ENCODE data around the gene GLCE. TPM values are rescaled to one million over a fixed set of nuclear protein-coding genes. Genes with fewer than 3 reads are reported as not detected.

GLCE gene
- polyA plus RNA-seq, 1 experiment: 48.1 TPM

DNA sequence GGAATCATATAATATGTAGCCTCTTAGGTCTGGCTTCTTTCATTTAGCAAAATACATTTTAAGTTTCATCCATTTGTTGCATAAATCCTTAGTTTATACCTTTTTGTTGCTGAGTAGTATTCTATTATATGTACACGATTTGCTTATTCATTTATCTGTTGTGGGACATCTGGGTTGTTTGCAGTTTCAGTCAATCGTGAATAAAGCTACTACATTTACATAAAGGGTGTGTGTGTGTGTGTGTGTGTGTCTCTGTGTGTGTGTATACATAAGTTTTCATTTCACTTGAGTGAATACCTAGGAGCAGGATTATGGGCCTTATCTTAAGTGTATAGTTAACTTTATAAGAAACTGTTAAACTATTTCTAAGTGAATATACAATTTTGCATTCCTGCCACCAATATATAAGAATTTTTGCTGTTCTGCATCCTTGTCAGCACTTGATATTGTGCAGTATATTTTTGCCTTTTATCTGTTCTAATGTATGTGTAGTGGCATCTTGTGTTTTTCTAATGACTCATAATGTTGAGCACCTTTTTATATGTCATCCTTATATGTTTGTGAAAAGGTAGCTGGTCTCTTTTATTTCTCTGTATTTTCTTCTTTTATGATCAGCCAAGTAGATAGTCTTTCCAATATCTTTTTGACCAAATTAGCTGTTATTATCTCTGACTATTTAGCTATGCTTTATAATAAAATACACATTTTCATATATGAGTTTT, 55.0 kb downstream of the GLCE start:
- POLR2A ChIA-PET: no interaction called here
- no peak overlapping the region for H3K27ac ChIP-seq (ENCODE audit: low read depth, low read length)
- no peak for DNase-seq (ENCODE audit: low read depth, low spot score)
- CTCF ChIA-PET: no interaction called here
- no peaks in the 10 kb centered on the region for H3K9me3 ChIP-seq (ENCODE audit: control insufficient read depth, insufficient read depth, low read length)
- no peaks in the 10 kb centered on the region for H3K27me3 ChIP-seq (ENCODE audit: control insufficient read depth, insufficient read depth, low read length)
- H3K4me3 ChIP-seq (ENCODE audit: low read depth, low read length): no peak overlapping the region
- TF ChIP-seq, protein P1, sequence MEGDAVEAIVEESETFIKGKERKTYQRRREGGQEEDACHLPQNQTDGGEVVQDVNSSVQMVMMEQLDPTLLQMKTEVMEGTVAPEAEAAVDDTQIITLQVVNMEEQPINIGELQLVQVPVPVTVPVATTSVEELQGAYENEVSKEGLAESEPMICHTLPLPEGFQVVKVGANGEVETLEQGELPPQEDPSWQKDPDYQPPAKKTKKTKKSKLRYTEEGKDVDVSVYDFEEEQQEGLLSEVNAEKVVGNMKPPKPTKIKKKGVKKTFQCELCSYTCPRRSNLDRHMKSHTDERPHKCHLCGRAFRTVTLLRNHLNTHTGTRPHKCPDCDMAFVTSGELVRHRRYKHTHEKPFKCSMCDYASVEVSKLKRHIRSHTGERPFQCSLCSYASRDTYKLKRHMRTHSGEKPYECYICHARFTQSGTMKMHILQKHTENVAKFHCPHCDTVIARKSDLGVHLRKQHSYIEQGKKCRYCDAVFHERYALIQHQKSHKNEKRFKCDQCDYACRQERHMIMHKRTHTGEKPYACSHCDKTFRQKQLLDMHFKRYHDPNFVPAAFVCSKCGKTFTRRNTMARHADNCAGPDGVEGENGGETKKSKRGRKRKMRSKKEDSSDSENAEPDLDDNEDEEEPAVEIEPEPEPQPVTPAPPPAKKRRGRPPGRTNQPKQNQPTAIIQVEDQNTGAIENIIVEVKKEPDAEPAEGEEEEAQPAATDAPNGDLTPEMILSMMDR (IDR thresholded peaks at IDR 0.05; ENCODE audit: low read depth, low read length): no peak

DNA sequence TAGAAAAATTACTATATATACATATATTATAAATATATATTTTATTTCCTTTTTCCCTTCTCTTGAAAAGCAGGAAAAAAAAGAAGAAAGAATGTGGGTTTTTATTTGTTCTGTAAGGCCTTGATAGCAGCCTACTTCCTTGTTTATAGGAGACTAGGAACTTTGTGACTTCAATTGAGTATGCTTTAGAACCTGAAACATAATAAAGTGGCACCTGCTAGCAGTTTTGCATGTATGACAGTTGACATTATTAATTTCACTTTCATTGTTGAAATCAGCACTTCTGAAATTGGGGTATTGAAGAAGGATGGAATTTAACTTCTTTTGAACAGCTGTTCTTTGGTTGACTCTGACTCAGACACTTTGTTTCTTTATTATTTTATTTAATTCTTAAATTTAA, 56.9 kb downstream of the GLCE start:
- Histone ChIP-seq H3K27me3 (ENCODE audit: control insufficient read depth, insufficient read depth, low read length) (no peaks in the 10 kb centered on the region), H3K27ac (ENCODE audit: low read depth, low read length) (no peak overlapping the region), H3K4me3 (ENCODE audit: low read depth, low read length) (no peak overlapping the region), H3K9me3 (ENCODE audit: control insufficient read depth, insufficient read depth, low read length) (peaks cover 4% of the 10 kb centered on the region)
- ChIA-PET CTCF (no interaction called here), POLR2A (no interaction called here)
- TF ChIP-seq, protein P1 (IDR thresholded peaks at IDR 0.05; ENCODE audit: low read depth, low read length): no peak
- DNase-seq (ENCODE audit: low read depth, low spot score): no peak

DNA sequence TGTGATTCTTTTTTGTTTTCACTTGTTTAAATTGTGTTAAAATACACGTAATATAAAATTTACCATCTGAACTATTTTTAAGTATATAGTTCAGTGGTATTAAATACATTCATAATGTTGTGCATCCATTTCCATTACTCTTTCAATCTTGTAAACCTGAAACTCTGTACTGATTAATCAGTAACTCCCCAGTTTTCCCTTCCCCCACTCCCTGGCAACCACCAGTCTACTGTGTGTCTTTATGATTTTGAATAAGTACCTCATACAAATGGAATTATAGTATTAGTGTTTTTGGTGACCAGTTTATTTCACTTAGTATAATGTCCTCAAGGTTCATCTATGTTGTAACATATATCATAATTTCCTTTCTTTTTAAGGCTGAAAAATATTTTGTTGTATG, 59.3 kb downstream of the GLCE start:
- no peaks in the 10 kb centered on the region for H3K27me3 ChIP-seq (ENCODE audit: control insufficient read depth, insufficient read depth, low read length)
- CTCF ChIA-PET: no interaction called here
- H3K27ac ChIP-seq (ENCODE audit: low read depth, low read length): no peak overlapping the region
- POLR2A ChIA-PET: no interaction called here
- no peak overlapping the region for H3K4me3 ChIP-seq (ENCODE audit: low read depth, low read length)
- peaks cover 4% of the 10 kb centered on the region for H3K9me3 ChIP-seq (ENCODE audit: control insufficient read depth, insufficient read depth, low read length)
- TF ChIP-seq, protein P1 (IDR thresholded peaks at IDR 0.05; ENCODE audit: low read depth, low read length): no peak
- DNase-seq (ENCODE audit: low read depth, low spot score): no peak

DNA sequence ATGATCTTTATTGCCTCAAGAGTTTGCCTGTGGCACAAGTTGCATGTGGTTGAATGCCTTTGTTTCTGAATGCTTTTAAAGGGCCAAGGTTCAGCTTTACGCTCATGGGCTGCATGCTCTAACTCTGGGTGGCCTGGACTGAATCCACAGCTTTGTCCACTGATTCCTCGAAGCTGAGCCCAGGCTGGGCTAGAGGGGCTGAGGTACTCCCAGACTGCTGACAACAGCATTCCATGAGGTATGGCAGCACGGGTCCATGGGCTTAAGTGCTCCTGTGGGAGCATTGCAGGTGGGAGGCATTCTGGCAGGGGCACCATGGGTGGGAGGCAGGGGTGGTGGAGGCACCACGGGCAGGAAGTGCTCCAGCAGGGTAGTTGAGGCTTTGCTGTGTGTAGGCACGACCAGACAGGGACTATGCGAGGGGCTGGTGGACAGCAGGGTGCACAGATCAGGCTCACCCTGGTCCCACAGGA, 61.6 kb downstream of the GLCE start:
- CTCF ChIA-PET: interaction anchor here (0.5 to 8.1 kb wide), 2 partner anchors 164 to 1341 kb away, joined by 4 to 70 read pairs; no protein-coding TSS in a partner anchor
- POLR2A ChIA-PET: no interaction called here
- Histone ChIP-seq H3K27ac (ENCODE audit: low read depth, low read length) (no peak overlapping the region), H3K9me3 (ENCODE audit: control insufficient read depth, insufficient read depth, low read length) (peaks cover 4% of the 10 kb centered on the region), H3K27me3 (ENCODE audit: control insufficient read depth, insufficient read depth, low read length) (no peaks in the 10 kb centered on the region), H3K4me3 (ENCODE audit: low read depth, low read length) (no peak overlapping the region)
- DNase-seq (ENCODE audit: low read depth, low spot score): no peak
- TF ChIP-seq, protein P1 (IDR thresholded peaks at IDR 0.05; ENCODE audit: low read depth, low read length): no peak

DNA sequence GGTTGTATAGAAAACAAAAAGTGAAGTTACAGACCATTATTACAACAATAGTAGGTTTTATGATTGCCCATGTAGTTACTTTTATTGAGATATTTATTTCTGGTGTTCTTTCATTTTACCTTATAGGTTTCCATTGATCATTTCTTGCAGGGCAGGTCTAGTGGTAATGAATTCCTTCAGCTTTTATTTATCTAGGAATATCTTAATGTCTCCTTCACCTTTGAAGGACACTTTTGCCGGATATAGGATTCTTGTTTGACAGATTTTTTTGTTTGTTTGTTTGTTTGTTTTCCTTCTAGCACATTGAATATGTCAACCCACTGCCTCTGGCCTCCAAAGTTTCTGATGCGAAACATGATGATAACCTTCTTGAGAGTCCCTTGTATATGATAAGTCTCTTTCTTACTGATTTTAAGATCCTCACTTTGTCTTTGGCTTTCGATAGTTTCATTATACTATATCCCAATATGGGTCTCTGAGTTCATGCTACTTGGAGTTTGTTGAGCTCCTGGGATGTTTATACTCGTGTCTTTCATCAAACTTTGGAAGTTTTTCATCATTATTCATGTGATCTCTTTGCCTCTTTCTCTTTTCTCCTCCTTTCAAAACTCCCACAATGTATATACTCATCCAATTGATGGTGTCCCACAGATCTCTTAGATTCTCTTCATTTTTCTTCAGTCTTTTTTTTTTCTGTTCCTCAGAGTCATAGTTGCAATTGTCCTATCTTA, 62.8 kb downstream of the GLCE start:
- H3K9me3 ChIP-seq (ENCODE audit: control insufficient read depth, insufficient read depth, low read length): peaks cover 4% of the 10 kb centered on the region
- no peak for DNase-seq (ENCODE audit: low read depth, low spot score)
- TF ChIP-seq, protein P1 (IDR thresholded peaks at IDR 0.05; ENCODE audit: low read depth, low read length): no peak
- no peaks in the 10 kb centered on the region for H3K27me3 ChIP-seq (ENCODE audit: control insufficient read depth, insufficient read depth, low read length)
- ChIA-PET POLR2A (no interaction called here), CTCF (interaction anchor here (8.1 kb wide), 1 partner anchor 165 kb away, joined by 70 read pairs; no protein-coding TSS in a partner anchor)
- no peak overlapping the region for H3K27ac ChIP-seq (ENCODE audit: low read depth, low read length)
- H3K4me3 ChIP-seq (ENCODE audit: low read depth, low read length): no peak overlapping the region

Measured in AG04450 (cell line).